Central memory CD8-positive, alpha-beta T cell (primary cell): ENCODE data around the gene NEMP2.

Experiments used
- ATAC-seq: fragments of 150-1000 bp; cut with Tn5 transposase; replicated peaks from 2 replicates; pipeline ENCODE4 v1.10.0; 2022; ENCODE audit warnings: mild to moderate bottlenecking, moderate FRiP score, moderate number of reproducible peaks; ENCODE audit not compliant: poor library complexity, severe bottlenecking; ENCODE audit errors: extremely low read depth
- DNase-seq, 2 donors: peaks; one replicate each; pipeline ENCODE4 v3.0.0; 2021; ENCODE audit warnings: low spot score in 2 of 2
- H3K27ac Mint-ChIP-seq: one replicate; pipeline ENCODE4 v1.8.0; 2022; ENCODE audit warnings: low read depth, mild to moderate bottlenecking, moderate library complexity, mixed read lengths
- H3K27me3 Mint-ChIP-seq: one replicate; pipeline ENCODE4 v1.8.0; 2022; ENCODE audit warnings: mixed read lengths
- H3K36me3 Mint-ChIP-seq: one replicate; pipeline ENCODE4 v1.8.0; 2022; ENCODE audit warnings: mild to moderate bottlenecking, moderate library complexity, mixed read lengths; ENCODE audit not compliant: insufficient read depth
- H3K4me1 Mint-ChIP-seq: one replicate; pipeline ENCODE4 v1.8.0; 2022; ENCODE audit warnings: mixed read lengths
- H3K4me3 Mint-ChIP-seq: one replicate; pipeline ENCODE4 v1.8.0; 2022; ENCODE audit warnings: mild to moderate bottlenecking, moderate library complexity, mixed read lengths
- H3K9me3 Mint-ChIP-seq: one replicate; pipeline ENCODE4 v1.8.0; 2022; ENCODE audit warnings: mixed read lengths

Gene NEMP2, protein sequence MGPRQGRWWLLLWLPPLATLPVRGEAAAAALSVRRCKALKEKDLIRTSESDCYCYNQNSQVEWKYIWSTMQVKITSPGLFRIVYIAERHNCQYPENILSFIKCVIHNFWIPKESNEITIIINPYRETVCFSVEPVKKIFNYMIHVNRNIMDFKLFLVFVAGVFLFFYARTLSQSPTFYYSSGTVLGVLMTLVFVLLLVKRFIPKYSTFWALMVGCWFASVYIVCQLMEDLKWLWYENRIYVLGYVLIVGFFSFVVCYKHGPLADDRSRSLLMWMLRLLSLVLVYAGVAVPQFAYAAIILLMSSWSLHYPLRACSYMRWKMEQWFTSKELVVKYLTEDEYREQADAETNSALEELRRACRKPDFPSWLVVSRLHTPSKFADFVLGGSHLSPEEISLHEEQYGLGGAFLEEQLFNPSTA

DNA sequence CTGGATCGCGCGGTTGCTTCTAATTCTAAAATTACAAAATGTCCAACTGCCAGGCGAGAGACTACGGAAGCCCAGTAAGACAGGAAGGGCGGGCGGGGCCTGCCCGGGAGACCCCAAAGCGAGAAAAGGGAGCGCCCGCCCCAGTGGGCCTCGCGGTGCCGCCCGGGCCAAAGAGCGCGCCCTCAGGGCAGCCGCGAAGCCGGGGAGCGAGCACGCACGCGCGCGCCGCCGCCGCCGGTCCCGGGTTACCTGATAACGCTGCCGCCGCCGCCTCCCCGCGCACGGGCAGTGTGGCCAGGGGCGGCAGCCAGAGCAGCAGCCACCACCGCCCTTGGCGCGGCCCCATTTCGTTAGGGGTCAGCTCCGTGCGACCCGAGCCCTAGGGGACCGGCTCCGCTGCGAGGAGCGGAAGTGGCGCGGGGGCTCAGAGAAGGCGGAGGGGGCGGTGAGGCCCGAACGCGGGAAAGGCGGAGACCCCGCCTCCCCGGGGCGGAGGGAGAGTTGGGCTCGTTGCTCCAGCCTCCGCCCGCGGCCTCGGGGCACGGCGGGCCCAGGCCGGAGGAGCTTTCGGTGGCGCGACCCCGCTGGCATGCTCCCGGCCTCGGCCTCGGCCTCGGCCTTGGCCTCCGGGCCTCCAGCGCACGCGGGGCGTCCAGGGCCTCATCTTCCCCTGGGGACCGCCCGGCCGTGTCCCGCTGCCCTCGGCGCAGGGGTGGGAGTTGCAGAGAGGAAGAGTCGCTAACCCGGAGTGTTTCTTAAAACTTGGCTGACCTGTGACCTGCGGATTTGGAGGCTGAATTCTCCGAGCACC, at the start of gene NEMP2:
TSS of gene NEMP2 (minus strand) at position 413 of the 811 bp plus-strand sequence. CDS start at position 346, 67 bp downstream.
- ATAC-seq: peak; percentile 72
- H3K9me3 Mint-ChIP-seq: no peaks in the 10 kb centered on the region
- H3K36me3 Mint-ChIP-seq: peaks cover 12% of the 10 kb centered on the region
- H3K4me1 Mint-ChIP-seq: peaks cover 32% of the 10 kb centered on the region
- peak within 1 kb of the TSS; percentile 99 for H3K27ac Mint-ChIP-seq
- DNase-seq: peak; percentile 65 to 78
- H3K27me3 Mint-ChIP-seq: no peaks in the 10 kb centered on the region
- peak within 1 kb of the TSS; percentile 95 for H3K4me3 Mint-ChIP-seq

DNA sequence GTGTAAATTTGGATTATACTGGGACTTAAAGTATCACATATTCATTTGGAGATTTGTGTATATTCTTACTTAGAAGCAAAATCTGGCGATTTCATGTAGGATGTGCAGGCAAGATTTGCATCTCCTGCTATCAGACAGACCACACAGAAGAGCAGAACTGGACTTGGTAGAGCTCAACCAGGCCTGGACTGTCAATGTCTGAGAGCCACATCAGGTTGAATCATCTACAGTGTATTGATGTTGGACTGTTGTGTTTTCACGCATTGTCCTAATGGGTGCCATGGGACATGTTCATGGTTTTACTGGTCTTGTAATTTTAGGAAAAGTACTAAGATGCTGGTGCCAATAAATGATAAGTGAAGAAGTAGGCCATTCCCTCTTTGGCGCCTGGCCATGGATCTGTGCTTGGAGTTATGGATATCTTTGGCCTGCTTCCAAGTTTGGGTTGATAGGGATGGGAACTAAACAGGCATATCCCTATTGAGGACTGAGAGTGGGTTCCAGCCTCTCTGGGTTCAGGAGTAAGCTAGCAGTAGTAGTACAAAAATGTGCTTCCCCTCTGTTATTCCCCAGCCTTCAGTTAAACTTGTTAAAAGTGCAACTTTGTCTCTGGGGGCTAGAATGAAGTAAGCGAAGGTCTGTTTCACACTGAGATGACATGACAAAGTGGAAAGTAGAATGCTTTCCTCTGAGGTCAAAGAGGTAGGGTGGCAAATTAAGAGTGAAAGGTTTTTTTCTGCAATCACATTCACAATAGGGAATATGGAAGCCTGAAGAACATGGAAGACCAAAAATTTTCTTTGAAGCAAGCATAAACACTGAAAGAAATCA, 49.2 kb upstream of the NEMP2 start:
- ATAC-seq: no peak
- Mint-ChIP-seq H3K27ac (no peak overlapping the region), H3K4me3 (no peak overlapping the region), H3K4me1 (peaks cover 11% of the 10 kb centered on the region), H3K9me3 (no peaks in the 10 kb centered on the region), H3K36me3 (no peaks in the 10 kb centered on the region), H3K27me3 (no peaks in the 10 kb centered on the region)
- DNase-seq: no peak

DNA sequence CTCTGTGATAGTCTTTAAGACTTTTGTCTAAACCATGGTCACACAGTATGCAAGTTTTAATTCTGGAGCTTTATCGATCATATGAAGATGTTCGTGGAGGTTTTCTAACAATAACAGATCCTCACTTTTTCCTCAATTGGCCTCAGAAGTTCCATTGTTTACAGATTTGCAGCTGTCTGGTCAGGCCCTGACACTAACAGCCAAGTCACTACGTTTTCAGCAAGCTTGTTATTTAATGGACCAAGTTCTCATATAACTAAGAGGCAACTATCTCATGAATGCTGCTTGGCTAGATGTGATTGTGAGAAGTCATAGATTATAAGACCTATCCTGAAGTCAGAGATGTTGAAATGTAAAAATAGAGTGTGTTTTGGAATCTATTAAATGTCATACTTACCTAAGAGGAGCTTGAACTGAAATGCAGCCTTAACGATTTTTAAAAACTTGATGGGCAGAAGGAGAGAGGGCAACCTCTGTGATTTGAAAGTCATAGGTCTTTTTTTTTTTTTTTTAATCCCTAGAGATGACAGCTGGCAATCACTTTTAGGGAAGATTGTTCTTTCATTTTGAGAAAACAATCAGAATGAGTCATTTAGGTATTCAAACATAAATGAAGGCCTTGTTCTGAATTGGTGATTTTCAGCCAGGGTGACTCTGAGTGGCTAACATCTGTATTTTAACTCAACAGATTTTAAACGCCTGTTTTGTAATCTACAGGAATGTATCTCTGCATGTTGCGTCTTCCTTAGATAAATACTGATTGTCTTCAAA, 48.4 kb upstream of the NEMP2 start:
- H3K9me3 Mint-ChIP-seq: no peaks in the 10 kb centered on the region
- no peak overlapping the region for H3K27ac Mint-ChIP-seq
- H3K4me1 Mint-ChIP-seq: peaks cover 19% of the 10 kb centered on the region
- no peaks in the 10 kb centered on the region for H3K27me3 Mint-ChIP-seq
- no peak overlapping the region for H3K4me3 Mint-ChIP-seq
- no peak for ATAC-seq
- no peaks in the 10 kb centered on the region for H3K36me3 Mint-ChIP-seq
- no peak for DNase-seq

DNA sequence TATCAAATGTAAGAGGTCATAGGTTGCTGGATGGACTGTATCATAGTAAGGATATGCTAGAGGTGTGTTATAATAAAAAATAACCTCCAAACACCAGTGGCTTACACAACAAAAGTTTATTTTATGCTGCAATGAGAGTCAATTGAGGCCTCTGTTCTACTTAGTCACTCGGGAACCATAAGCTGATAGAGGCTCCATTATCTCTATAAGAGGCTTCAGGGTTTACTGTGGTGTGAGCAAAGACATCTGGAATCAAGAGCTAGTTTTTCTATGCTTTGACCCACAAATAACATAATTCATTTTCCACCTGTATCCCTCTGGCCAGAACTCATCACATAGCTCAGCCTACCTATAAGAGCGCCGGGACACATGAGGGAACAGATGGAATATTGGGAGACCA, 47.5 kb upstream of the NEMP2 start:
- peaks cover 23% of the 10 kb centered on the region for H3K4me1 Mint-ChIP-seq
- ATAC-seq (no peak), DNase-seq (no peak)
- H3K9me3 Mint-ChIP-seq: no peaks in the 10 kb centered on the region
- no peak overlapping the region for H3K4me3 Mint-ChIP-seq
- H3K27me3 Mint-ChIP-seq: no peaks in the 10 kb centered on the region
- no peaks in the 10 kb centered on the region for H3K36me3 Mint-ChIP-seq
- no peak overlapping the region for H3K27ac Mint-ChIP-seq

DNA sequence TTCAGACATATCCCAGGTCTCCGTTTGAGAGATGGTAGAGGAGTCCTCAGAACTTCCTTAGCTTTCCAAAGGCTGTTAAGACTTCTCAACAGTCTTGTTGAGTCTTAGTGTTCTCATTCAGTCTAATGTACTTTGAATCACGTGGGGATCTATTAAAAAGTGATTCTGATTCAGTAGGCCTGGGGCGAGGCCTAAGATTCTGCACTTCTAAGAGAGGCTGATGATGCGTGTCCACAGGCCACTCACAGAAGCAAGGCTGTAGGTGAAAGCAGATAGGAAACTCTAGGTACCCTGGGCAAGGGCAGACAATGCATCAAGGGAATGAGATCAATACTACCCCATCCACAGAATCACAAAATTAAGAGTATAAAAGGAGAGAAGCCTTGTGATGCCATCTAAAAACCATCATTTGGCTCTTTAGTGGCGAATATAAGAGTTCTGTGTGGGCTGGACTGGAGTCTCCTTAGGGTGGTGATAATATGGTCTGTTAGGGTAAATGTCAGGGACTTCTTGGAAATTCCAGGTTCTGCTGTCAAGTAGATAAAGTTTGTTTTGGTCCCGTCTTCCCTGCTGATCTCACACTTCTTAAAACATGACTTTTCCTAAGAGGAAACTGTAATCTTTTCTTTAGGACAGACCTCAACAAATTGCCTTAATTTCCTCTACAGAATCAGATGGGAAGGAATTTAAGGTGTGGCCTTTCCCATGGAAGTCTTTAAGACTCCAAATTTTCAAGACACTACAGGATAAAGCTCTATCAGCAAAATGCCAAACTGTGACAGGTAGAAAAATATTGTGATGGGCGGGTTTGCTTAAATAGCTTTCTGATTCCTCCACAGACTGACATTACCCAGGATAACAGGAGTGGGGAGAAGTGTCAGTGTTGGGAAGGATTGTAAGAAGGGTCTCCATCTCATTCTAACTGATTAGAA, 45.7 kb upstream of the NEMP2 start:
- no peaks in the 10 kb centered on the region for H3K27me3 Mint-ChIP-seq
- no peak for DNase-seq
- ATAC-seq: no peak
- no peak overlapping the region for H3K4me3 Mint-ChIP-seq
- H3K27ac Mint-ChIP-seq: no peak overlapping the region
- H3K9me3 Mint-ChIP-seq: no peaks in the 10 kb centered on the region
- peaks cover 38% of the 10 kb centered on the region for H3K4me1 Mint-ChIP-seq
- H3K36me3 Mint-ChIP-seq: no peaks in the 10 kb centered on the region

DNA sequence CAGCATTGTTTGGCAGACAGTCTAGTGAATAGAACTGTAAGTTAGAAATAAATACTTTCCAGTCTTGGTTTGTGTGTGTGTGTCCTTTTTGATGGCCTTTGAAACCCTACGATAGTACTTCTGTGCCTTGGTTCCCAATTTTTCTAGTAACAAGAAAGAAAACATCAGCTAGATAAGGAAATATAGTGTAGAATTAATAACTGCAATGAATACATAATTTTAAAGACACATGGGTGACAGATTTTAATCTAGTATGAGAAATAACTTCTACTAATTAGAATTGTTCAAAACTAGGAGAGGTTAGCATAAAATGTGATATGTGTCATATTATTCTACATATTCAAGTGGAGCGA, 44.5 kb upstream of the NEMP2 start:
- H3K36me3 Mint-ChIP-seq: no peaks in the 10 kb centered on the region
- H3K9me3 Mint-ChIP-seq: no peaks in the 10 kb centered on the region
- no peak for DNase-seq
- peaks cover 43% of the 10 kb centered on the region for H3K4me1 Mint-ChIP-seq
- ATAC-seq: peak; percentile 7
- H3K27ac Mint-ChIP-seq: no peak overlapping the region
- no peaks in the 10 kb centered on the region for H3K27me3 Mint-ChIP-seq
- H3K4me3 Mint-ChIP-seq: no peak overlapping the region

DNA sequence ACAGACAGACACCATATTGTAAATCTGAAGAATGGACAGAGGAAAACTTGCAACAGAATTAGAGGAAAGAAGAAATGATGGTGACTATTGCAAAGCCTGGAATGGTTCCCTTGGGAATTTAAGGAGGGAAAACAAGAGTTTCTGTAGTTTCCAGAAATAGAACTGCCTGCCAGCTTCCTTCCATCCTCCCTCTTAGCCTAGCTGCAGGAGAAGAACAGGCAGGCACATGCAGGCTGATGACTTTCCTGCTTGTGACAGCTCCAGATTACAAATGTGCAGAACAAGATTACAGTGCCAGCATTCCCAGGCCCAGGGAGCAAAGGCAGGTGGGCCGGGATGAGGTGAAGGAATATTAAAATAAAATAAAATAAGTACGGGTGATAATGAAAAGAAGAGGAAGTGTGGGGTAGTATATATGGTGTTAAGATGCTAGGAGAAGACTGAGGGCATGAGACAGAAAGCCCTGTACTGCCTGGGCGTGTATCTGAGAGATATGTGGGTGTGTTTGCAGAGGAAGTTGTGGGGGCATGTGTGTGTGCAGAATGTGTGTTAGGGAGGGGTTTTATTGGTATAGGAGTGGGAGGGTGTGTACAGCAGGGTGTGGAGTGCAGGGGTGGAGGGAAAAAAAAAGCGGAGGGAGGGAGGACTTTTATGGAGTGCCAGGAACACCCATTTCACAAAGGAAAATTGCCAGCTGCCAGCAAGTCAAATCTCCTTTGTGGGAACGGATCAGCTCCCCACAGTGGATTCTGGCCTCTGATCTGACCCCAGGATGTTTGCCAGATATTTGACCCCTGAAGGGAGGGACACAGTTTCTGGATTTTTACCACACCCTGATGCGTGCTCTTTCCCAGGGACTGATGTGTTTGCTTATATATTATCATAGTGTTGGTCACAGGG, 43.9 kb upstream of the NEMP2 start:
- H3K27me3 Mint-ChIP-seq: no peaks in the 10 kb centered on the region
- H3K9me3 Mint-ChIP-seq: no peaks in the 10 kb centered on the region
- peak overlapping the region; percentile 15 for H3K4me3 Mint-ChIP-seq
- peaks cover 43% of the 10 kb centered on the region for H3K4me1 Mint-ChIP-seq
- ATAC-seq: peak; percentile 85
- no peak for DNase-seq
- H3K36me3 Mint-ChIP-seq: no peaks in the 10 kb centered on the region
- peak overlapping the region; percentile 75 for H3K27ac Mint-ChIP-seq

DNA sequence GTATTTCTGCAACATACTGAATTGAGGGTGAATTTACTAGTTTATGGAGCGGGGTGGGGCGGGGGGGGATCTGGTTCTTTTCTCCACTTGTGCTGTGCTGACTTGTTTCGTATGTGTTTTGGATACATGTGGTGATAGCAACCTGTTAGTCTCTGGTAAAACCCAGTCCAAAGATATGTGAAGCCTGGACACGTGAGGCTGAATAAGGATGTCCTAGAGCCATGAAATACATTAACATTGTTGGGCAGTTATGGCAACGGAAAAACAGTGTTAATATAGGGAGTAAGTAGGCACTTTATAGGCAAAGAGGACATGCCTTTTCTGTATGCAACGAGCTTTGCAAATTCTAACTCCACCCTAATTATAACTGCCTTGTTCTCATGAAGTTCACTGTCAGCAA, 42.1 kb upstream of the NEMP2 start:
- no peak for DNase-seq
- H3K4me3 Mint-ChIP-seq: no peak overlapping the region
- H3K27ac Mint-ChIP-seq: peak overlapping the region; percentile 86
- H3K9me3 Mint-ChIP-seq: no peaks in the 10 kb centered on the region
- no peaks in the 10 kb centered on the region for H3K36me3 Mint-ChIP-seq
- ATAC-seq: no peak
- no peaks in the 10 kb centered on the region for H3K27me3 Mint-ChIP-seq
- H3K4me1 Mint-ChIP-seq: peaks cover 43% of the 10 kb centered on the region

DNA sequence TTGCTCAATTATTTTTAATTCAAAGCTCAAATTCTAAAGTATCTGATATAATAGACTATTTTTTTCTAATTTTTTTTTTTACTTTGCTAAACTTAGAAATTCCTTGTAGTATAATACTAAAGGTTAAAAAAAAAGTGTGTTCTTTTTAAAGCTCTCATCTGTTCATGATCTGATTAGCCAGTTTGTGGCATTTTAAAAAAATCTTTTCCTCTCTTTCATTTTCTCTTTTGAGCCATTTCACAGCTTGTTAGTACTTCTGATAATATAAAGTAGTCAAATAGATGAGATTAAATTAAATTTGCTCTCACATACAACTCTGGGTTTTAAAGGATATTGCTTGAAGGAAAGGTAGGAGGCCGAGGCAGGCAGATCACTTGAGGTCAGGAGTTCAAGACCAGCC, 40.7 kb upstream of the NEMP2 start:
- ATAC-seq: peak; percentile 57
- H3K27ac Mint-ChIP-seq: peak overlapping the region; percentile 86

DNA sequence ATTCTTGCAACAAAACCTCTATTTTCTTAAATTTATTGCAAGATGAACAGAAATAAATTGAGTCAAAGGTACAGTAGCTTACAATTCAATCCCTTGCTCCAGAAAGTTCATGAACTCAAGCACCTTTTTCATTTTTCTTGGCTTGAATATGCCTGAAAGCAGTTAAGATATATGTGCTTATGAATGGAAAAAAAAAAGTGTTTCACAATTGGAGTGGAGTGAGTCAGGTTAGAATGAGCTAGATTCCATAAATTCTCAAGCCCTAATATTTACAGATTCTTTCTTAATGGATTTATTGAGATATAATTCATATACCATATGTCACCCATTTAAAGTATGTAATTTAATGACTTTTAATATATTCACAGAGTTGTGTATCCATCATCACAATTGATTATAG, 39.6 kb upstream of the NEMP2 start:
- ATAC-seq: no peak
- Mint-ChIP-seq H3K4me1 (peaks cover 35% of the 10 kb centered on the region), H3K36me3 (no peaks in the 10 kb centered on the region), H3K27me3 (no peaks in the 10 kb centered on the region), H3K27ac (peak overlapping the region; percentile 86), H3K9me3 (no peaks in the 10 kb centered on the region), H3K4me3 (no peak overlapping the region)
- no peak for DNase-seq

More for the DNA sequence above, 40.7 kb upstream of the NEMP2 start:
- Mint-ChIP-seq H3K9me3 (no peaks in the 10 kb centered on the region), H3K4me1 (peaks cover 43% of the 10 kb centered on the region), H3K36me3 (no peaks in the 10 kb centered on the region), H3K4me3 (peak overlapping the region; percentile 31), H3K27me3 (no peaks in the 10 kb centered on the region)
- no peak for DNase-seq
